Astrocyte of the hippocampus (primary cell): ENCODE measurements around the gene MGAT5.
A peak's percentile ranks its signal among the peaks of the same experiment; 100 is the strongest.

ENCODE experiments used
- DNase-seq: peaks from one replicate; pipeline ENCODE4 v3.0.0; 2011; ENCODE audit warnings: low read depth, low spot score

MGAT5 gene

DNA sequence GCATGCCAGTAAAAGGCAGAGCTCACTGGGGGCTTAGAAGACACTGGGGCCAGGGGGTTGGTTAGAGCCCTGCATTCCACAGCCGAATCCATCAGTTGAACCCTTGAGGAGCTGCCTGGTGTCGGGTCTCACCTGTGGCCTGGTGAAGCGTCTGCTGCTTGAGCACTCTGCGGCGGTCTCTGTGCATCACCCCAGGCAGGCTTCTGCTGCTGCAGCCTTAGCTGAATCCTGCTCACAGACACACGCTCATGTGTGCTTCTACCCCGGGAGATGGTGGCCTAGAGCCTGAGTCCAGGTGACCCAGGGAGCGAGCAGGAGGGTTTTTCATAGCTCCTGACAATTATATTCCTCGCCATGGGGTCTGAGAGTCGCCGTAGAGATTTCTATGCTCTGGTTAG is 192.1 kb downstream of the MGAT5 start:
- DNase-seq, result no peak

DNA sequence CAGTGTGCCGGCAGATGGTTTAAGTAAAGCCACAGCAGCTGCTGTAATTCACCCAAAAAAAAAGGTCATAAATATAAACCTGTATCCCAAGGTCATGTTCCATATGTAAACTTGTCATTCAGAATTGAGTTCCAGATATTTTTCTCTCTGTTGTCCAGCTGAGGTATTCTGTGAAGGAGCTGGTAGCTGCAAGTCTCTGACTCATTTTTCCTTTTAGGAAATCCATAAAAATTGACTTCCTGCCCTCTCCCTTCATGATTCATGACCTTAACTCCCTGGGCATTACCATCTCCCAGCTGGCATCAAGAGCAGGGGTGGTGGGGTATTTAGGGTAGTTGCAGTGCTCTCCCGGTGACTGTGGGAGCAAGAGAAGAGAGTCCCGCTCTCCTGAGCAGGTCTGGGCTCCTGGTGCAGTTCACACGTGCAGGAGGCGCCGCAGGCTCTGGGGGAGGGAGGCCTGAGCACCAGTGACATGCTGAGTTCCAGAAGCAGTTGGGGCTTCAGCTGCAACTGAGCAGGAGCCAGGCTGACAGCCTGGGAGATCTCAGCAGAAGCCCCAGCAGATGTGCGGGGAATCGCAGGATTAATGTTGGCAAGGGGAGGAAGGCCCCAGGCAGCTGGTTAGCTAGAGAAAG is 192.6 kb downstream of the MGAT5 start:
- DNase-seq, result peak; percentile 5

DNA sequence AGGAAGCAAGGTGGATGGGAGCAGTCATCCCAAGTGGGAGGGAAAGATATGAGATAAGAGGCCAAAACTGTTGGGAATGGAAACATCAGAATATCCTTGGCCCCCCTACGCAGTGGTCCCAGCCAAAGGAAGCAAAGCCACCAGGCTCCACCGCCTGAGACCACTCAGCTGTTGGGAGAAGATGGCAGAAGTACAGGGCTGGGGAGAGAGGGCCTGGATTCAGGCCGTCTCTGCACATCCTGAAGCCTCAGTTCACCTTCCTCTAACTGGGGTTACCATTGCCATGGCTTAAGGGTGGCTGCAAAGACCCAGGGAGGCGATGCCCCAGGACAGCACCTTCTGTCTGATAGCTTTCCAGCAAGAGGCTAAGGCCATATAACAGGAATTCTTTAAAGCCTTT is 193.8 kb downstream of the MGAT5 start:
- no peak for DNase-seq

DNA sequence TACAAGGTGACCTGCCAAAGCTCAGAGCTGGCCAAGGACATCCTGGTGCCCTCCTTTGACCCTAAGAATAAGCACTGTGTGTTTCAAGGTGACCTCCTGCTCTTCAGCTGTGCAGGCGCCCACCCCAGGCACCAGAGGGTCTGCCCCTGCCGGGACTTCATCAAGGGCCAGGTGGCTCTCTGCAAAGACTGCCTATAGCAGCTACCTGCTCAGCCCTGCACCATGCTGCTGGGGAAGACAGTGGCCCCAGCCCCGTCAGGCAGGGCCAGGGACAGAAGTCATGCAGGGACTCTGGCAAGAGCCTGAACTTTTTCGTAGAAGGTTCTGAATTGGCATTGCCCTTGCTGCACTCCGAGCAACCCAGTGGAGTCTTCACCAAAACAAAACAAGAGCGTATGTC is 194.8 kb downstream of the MGAT5 start:
- DNase-seq, result no peak

DNA sequence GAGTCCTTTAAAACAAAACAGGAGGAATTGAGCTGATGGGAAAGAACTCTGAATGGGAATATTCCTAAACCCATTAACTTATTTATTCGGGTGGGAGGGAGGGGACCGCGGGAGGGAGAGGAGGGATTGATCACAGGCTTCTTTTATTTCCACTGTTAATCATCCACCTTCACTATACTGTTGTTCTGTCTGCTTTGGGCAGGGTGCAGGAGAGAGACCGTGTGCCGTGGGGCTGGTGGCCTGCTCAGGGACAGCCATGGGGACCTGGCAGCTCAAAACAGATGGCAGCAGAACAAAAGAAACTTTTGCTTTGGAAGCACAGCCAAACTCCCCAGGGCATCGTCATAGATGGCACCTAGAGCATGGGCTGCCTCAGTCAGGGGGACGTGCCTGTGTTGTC is 195.3 kb downstream of the MGAT5 start:
- DNase-seq, result no peak

- DNase-seq, result no peak
Measured at GRCh38 chr2:134449751-134450513, 196.1 kb downstream of the MGAT5 start.

DNA sequence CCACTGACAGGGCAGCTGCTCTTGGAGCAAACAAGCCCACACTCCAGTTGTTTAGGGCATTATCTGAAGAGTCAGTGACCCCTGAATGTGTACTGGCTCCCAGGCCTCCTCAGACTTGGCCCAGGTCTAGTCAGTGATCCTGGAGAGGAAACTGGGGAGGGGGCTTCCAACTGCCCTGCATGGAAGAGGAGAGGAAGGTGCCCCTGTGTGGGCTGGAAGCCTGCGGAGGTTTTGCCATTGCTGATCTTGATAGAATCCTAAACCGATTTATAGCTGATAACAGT is 197.4 kb downstream of the MGAT5 start:
- no peak for DNase-seq

GRCh38 chr2:134452042-134452733 is 198.3 kb downstream of the MGAT5 start:
- DNase-seq, result no peak

DNA sequence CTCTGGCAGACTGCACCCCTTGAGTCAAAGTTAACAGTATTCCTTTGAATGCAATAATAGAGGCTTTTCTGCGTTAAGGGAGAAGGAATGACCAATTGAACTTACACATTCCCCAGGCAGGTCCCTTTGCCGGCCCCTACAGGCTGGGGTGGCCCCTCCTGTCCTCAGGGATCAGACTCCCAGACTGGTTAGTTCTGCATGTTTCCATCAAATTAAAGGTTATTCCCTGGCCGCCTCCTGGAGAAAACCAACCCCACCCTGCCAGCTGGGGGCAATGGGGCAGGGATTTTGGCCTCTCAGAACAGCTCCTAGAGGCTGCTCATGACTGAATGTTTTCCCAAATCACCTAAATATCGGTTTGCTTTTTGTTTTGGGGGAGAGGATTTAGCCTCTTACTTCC is 199.6 kb downstream of the MGAT5 start:
- no peak for DNase-seq

DNA sequence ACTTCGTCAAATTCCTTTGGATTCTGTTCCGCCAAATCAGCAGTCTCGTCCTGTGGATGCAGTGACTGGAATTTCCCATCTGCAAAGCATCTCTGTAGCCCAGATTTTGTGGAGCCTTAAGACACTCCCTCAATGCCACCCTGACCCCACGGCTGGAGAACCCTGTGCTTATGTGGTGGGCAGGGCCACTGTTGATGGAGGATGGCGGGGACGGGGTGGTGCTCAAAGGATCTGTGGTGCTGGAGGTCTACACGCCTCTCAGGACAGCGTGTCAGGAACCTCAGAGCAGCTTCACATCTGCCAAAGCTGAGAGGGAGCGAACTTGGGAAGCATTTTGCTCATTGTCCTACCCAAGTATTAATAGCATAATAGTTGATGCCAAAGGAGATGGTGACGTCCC is 200.1 kb downstream of the MGAT5 start:
- no peak for DNase-seq

DNA sequence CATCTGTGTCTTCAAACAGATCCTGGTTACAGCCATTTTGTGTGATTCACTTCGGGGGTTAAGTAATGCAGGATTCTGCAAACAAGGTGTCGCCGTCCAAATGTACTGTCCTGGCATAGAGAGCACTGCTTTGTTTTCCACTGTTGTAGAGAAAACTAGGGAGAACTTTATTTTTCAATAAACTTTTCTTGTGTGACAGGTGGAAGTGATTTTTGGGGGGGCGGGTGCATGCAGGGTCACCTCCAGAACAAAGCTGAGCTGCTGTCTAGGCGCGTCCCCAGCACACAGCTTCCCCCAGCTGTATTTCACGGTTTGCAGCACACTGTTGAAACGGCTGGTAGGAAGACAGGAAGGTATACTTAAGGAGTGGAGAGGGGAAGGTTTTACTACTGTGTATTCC is 200.6 kb downstream of the MGAT5 start:
- no peak for DNase-seq

GRCh38 chr2:134454931-134455330 is 201.1 kb downstream of the MGAT5 start:
- DNase-seq, result no peak

- no peak for DNase-seq
Measured at GRCh38 chr2:134455426-134455825, 201.6 kb downstream of the MGAT5 start.

DNA sequence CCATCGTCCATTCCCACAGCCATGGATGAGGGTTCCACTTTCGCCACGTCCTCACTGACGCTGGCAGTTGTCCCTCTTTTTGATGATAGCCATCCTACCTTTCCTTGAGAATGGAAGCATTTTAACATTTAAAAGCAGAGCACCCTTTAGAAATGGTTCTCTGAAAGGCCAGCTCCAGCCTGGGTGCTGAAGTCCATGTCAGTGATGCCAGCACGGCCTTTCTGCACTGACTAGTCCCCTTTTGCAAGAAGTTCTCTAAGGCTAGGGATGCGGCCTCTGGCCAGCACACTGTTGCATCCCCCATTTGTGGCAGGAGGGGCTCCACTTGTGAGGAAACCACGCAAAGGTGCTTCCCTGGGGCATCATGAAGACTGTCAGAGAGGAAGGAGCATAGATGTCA is 203.5 kb downstream of the MGAT5 start:
- DNase-seq, result no peak

DNA sequence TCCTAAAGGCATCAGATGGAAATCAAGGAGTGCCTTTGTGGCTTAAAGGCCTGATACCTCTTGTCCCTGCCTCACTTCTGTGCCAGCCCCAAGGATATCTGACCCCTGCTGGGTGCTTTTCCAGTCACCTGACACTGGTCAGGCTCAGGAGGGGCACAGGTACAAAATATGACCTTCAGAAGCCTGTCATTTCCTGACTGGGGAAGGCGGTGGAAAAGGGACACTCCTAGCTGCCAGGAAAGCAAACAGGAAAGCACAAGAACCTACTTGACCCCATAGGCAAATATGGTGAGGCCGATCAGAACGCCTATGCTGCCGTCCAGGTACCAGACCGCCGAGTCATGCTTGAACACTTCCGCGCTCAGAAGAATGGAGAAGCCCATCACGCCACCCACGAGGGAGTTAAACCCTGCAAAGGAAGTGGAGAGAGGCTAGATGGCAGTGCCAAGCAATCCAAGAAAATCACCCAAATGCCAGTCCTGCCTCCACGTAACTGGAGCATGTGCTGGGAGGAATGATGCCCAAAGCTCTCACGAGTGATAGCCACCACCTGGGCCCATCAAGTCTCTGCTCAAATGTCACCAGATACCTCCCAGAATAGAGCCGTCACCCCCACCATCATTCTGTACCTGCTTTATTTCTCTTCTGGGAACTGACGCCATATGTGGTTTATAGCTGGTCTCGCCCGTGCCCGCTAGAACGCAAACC is 204.0 kb downstream of the MGAT5 start:
- no peak for DNase-seq

DNA sequence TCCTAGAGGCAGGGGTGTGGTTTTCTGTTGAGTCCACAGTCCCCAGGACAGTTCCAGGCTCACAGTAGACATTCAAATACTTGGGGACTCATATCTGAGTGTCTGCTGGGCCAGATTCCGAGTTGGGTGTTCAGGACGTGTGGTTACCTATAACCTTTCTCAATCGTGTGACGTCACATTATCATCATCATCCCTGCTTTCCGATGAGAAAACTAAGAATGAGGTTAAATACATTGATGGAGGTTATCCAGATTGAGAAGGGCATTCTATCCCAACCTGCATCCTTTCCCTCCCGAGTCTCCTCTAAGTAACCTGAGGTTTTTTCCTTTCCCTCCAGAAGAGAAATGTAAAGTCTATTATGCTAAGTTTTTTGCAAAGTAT is 204.6 kb downstream of the MGAT5 start:
- DNase-seq, result no peak

- DNase-seq, result no peak
Measured at GRCh38 chr2:134458950-134459349, 205.1 kb downstream of the MGAT5 start.

DNA sequence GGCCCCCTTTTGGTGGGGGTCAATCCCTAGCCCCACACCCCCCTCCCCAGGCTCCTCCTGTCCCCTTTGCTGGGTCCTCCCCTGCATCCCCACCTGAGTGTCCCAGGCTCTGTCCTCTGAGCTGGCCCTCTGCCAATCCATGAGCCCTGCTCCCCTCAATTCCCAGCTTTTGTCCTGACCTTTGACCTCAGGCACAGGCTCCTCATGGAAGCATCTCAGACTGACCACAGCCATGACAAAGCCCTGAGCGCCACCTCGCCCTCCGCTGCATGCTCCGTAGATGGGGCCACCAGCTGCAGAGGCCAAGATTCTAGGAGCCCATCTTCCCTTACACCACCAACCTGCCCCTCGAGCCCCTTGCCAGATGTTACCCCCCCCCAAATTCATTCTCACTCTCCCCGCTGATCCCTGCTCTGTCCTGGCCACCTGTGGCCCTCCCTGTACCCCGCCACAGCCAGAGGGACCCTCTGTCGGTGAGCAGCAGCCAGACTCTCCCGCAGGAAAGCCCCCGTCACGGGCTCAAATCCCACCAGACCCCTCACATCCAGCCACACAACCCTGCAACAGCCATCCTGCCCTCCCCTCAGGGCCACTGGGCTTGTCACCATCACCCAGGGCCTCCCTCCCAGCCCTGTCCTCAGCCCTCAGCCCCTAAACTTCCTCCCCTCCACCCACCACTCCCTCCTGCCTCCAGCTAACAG is 206.0 kb downstream of the MGAT5 start:
- no peak for DNase-seq

GRCh38 chr2:134460583-134460998 is 206.7 kb downstream of the MGAT5 start:
- peak; percentile 79 for DNase-seq

- peak; percentile 58 for DNase-seq
Measured at GRCh38 chr2:134461511-134461910, 207.6 kb downstream of the MGAT5 start.

DNA sequence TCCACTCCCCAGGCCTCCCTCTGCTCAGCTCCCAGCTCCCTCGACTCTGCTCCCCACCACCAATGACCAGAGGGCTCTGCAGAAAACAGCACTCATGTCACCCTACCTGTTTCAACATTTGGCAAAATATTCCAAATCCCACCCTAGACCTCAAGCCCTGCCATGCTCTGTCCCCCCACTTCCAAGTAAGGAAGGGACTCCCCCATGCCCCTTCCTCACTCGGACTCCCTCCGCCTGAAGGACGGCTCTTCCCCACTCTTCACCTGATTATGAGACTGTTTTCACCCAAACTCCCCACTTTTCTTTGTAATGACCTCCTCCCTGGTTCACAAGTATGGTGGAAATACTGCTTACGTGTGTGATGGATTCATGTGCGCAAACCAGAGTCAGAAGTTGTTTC is 208.4 kb downstream of the MGAT5 start:
- DNase-seq, result no peak
